HG02798 (cell line): ENCODE results near the gene TYMP.
A peak's percentile ranks its signal among the peaks of the same experiment; 100 is the strongest.

Experiments
- ATAC-seq: cut with Tn5 transposase; IDR thresholded peaks from one replicate; pipeline ENCODE4 v1.9.1; 2021; ENCODE audit warnings: mild to moderate bottlenecking; ENCODE audit not compliant: unreplicated experiment, poor library complexity

The TYMP gene

GRCh38 chr22:50563413-50564160 lies 33.8 kb upstream of the TYMP start:
- no peak for ATAC-seq

DNA sequence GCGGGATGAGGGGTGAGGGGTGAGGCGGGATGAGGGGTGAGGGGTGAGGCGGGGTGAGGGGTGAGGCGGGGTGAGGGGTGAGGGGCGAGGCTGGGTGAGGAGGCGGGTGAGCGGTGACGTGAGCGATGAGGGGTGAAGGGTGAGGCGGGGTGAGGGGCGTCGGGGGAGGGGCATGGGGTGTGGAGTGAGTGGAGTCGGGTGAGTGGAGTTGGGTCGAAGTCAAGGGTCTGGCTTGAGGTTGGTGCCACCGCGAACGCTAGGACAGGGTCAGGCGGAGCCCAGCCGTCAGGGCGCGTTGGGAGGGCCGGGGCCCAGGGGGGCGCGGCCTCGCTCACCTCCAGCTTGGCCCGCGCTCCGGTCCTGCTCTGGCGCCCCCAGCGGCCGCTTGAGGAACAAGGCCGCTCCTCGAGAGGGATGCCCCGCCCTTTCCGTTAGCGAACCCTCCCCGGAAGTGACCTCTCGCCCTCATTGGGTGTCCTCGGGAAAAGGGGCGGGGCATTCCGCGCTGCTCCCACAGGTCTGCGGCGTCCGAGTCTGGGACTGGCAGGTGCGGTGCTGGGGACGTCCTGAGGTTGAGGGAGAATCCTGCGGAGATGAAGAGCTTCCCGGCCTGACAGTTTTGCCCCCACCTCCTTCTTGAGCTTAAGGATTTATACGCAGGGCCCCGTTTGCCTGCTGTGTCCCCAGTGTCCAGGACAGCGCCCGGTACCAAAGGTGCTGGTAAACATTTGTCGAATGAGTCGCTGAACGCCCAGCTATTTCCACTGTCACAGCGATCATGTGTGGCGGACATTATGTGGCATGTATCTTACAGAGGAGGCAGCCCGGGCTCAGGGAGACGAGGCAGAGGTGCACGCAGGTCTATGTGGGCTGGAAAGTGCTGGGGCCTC lies 33.0 kb upstream of the TYMP start, which contains the start of gene SYCE3:
SYCE3 (minus strand) TSS at position 397 of the 890 bp plus-strand sequence. CDS start 6,514 bp downstream, outside the sequence.
- peak; percentile 95 for ATAC-seq

- no peak for ATAC-seq
Observed at GRCh38 chr22:50561401-50562358, 31.9 kb upstream of the TYMP start.

DNA sequence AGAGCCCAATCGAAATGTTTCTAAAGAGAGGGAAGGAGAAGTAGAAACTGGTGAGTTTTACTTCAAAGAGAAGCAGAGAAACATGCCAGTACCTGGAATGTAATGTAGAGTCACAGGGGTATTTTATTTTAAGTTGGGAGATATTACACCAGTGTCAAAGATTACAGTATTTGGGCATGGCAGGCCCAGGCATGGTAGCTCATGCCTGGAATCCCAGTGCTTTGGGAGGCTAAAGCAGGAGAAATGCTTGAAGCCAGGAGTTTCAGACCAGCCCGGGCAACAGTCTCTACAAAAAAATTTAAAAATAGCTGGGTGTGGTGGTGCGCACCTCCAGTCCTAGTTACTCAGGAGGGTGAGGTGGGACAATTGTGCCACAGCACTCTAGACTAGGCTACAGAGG lies 30.2 kb upstream of the TYMP start:
- no peak for ATAC-seq

DNA sequence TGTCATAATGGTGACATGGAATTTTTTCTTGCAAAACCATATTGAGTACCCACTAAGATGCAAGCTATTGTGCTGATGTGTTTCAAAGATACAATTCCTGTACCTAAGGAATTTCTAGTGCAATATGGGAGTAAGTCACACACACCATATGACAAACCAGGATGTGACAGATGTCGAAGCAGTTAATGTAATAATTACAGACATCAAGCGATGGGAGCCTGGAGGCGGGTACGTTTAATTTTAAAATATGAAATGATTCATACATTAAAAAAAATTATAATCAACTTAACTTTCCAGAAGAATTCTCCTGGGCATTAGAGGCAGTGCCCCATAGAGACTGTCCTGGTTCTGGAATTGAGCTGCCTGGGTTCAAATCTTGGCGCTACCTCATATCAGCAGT lies 26.9 kb upstream of the TYMP start:
- ATAC-seq, result no peak

- no peak for ATAC-seq
Observed at GRCh38 chr22:50553310-50553709, 23.5 kb upstream of the TYMP start.

DNA sequence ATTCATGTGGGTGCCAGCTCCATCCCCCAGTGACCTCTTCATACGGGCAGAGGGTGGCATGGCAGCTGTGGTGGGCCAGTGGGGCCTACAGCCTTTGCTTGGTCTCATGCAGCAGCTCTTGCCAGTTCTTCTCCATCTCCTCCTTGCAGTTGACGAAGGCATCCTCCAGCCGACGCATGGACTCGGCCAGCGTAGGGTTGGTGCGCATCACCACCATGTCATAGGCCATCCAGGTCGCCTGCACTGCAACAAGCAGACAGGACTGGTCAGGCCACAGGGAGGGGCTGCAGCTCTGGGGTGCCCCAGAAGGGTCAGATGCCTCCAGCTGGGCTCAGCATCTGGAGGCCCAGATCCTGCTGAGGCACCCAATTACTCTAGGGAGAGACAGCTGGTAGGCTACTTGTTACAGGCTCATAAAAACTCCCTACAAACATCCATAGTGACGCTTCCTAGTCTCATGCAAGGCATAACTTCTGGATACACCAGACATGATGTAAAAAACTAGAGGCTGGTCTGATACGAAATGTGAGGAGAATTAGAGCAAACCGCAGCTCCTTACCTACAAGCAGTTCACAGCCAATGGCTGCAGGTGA lies 21.4 kb upstream of the TYMP start:
- ATAC-seq, result no peak

- no peak for ATAC-seq
Observed at GRCh38 chr22:50550395-50550794, 20.6 kb upstream of the TYMP start.

DNA sequence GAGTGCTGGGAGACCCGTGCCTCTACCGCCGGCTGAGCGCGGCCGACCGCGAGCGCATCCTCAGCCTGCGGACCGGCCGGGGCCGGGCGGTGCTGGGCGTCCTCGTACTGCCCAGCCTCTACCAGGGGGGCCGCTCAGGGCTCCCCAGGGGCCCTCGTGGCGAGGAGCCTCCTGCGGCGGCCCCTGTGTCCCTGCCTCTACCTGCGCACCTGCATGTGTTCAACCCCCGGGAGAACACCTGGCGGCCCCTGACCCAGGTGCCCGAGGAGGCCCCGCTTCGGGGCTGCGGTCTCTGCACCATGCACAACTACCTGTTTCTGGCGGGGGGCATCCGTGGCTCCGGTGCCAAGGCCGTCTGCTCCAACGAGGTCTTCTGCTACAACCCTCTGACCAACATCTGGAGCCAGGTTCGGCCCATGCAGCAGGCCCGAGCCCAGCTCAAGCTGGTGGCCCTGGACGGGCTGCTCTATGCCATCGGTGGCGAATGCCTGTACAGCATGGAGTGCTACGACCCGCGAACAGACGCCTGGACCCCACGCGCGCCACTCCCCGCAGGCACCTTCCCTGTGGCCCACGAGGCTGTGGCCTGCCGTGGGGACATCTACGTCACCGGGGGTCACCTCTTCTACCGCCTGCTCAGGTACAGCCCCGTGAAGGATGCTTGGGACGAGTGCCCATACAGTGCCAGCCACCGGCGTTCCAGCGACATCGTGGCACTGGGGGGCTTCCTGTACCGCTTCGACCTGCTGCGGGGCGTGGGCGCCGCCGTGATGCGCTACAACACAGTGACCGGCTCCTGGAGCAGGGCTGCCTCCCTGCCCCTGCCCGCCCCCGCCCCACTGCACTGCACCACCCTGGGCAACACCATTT lies 19.3 kb upstream of the TYMP start:
- ATAC-seq, result no peak

DNA sequence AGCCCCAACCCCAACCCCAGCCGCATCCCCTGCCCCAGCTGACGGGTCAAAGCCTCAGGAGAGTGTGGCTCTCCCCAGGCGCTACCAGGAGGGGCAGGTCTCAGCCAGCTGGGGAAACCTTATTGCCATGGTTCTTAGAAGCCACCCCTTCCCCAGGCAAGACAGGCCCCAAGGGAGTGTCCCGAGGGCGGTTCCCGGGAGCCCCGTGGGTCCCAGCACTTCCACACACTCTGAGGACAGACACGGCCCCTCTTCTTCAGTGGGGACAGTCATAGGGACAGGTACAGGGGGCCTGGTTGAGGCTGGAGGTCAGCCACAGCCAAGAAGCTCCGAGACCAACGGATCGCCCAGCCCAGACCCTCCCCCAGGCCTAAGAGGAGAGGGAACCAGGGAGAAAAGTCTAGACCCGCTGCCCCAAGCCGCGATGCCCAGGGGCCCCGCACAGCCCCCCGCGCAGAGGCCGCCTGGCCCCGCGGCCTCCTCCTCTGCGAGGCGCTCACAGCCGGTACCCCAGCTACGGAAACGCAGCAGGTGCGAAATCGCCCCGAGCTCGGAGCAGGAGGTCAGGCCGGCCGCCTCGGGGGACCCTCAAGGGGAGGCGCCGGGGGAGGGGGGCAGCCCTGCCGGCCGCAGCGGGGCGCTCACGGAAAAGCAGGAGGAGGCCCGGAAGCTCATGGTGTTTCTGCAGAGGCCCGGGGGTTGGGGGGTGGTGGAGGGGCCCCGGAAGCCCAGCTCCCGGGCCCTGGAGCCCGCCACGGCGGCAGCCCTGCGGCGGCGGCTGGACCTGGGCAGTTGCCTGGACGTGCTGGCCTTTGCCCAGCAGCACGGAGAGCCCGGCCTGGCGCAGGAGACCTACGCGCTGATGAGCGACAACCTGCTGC lies 18.5 kb upstream of the TYMP start:
- no peak for ATAC-seq

DNA sequence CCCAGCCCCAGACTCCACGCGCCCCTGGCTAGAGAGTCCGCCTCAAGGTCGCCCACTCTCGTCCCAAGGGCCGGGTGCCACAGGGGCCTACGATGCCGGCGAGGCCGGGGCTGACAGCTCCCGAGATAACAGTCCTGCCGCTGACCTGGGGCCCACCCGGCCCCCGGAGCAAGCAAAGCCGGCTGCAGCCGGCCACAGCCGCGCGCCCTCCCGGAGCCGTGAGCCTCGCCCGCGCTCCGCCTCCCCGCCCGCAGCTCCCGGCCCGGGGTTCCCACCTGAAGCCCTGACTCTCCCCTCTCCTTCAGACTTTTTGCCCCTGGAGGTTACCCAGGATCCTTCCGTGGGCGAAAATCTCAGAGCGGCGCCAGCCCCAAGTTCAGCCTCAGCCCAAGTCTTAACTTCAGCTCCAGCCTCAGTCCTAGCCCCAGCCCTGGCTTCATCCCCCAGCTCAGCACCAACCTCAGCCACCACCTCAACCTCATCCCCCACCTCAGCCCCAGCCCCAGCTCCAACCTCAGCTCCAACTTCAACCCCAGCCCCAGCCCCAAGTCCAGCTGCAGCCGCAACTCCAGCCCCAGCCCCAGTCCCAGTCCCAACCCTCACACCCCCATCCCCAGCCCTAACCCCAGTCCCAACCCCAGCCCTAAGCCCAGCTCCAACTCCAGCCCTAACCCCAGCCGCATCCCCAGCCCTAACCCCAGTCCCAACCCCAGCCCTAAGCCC lies 17.6 kb upstream of the TYMP start:
- no peak for ATAC-seq

- ATAC-seq, result no peak
Observed at GRCh38 chr22:50546326-50547262, 16.8 kb upstream of the TYMP start.

DNA sequence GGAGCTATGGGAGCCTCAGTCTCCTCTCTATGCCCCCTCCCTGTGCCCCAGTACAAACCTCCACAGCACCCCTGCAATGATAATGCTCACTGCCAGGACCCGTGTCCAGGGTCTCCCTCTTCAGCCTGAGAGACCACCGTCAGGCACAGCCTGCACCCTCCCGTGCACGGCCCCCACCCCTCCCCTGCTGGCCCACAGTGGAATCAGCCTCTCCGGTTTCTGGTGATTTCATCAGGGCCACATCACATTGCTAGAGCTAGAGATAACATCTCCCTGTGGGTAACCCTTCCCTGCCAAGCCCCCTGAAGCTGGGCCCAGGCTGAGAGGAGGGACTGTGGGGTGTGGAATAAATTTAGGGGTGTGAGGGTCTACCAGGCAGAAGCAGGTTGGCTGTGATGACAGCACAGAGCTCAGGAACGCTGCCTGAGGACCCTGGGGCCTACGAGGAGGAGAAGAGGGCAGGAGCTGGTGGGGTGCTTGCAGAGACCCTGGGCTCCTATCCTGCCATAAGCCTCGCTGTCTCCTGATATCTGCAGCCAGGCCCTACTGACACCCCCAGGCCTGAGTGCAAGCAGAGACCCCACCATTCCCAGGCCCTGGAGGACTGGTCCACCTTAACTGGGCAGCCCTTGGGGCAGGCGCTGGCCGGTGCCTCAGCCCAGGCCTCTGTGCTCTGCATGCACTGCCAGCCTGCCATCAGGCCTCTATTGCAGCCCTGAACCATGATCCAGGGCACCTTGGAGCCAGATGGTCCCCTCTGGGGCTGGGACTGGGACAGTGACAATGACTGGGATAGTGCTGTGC lies 15.9 kb upstream of the TYMP start, which contains the start of gene KLHDC7B:
KLHDC7B (plus strand) TSS at position 378 of the 804 bp plus-strand sequence; CDS start at position 723, 345 bp downstream.
- no peak for ATAC-seq

DNA sequence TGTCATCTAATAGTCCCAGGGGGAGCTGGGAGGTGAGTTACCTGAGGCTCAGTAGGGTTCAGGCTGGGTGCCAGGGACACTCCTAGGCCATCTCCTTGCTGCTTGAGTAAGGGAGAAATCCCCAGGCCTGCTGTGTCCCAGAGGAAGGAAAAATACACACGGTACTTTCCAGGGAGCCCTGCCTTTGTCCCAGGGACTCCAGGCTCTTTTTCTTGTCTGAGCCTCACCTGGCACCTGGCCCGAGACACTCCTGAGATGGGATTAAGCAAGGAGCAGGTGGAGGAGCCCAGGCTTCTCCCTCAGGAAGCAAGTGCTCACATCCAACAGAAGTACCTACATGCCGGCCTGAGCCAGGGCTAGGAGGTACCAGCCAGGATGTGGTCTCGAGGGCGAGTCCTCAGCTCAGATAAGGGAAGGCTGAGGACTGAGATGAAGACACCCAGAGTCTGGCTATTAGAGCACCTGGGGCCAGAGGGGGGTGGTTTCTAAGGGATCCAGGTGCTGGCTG lies 15.0 kb upstream of the TYMP start:
- no peak for ATAC-seq

DNA sequence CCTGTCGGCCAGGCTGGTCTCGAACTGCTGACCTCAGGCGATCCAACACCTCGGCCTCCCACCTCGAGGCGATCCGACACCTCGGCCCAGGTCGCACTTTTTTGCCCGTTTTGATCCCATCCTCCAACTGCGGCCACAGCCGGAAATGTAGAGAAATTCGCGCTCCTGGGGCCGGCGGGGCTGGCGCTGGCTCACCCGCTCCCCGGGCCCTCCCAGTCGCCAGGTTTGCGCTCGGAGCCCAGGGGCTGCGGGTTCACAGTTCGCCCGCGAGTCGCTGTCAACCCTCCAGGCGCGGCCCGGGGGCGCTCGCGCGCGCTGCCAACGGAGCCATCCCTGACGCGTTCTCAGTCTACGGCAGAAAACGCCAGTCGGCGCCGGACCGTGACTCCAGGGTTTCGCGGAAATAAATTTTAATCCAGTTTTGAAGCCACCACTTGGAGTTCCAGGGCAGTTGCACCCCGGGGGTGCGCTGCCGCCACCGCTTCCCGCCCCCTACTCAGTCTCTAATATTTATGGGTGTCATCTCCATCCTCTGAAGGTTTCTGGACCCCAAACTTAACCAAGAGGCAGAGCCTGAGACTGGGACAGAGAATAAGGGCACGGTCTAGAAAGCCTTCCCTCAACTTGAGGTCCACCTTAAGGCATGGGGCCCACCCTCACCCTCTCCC lies 14.4 kb upstream of the TYMP start:
- ATAC-seq, result no peak
